Vagina (tissue), 2 donors: ENCODE data around the gene DOCK2. TPM values are rescaled to one million over a fixed set of nuclear protein-coding genes. Genes with fewer than 3 reads are reported as not detected.

Experiments used
- DNase-seq, 2 donors: peaks; one replicate each; pipeline ENCODE4 v3.0.0-alpha.2; 2017; ENCODE audit errors: extremely low spot score in 2 of 2
- H3K27ac ChIP-seq: fragments of 200-600 bp; sonication (generic); one replicate; pipeline ENCODE4 v1.5.1; 2019
- H3K27me3 ChIP-seq: fragments of 200-600 bp; sonication (generic); one replicate; pipeline ENCODE4 v1.5.1; 2019
- H3K36me3 ChIP-seq, 2 donors: fragments of 200-600 bp; sonication (generic); one replicate each; pipeline ENCODE4 v1.5.1; 2017 to 2019
- H3K4me1 ChIP-seq: fragments of 200-600 bp; sonication (generic); one replicate; pipeline ENCODE4 v1.5.1; 2019
- H3K4me3 ChIP-seq, 2 donors: fragments of 200-600 bp; sonication (generic); 1 replicate in 1 of 2; 2 replicates in 1 of 2; pipeline ENCODE4 v1.5.1; 2016 to 2019
- H3K9me3 ChIP-seq: fragments of 200-600 bp; sonication (generic); one replicate; pipeline ENCODE4 v1.5.1; 2019
- CTCF ChIP-seq, 3 experiments: fragments of 450-650 bp in 2 of 3; fragments of 200-600 bp in 1 of 3; sonication (generic) in 1 of 3; IDR thresholded peaks; one replicate each; pipeline ENCODE4 v1.5.1; 2017 to 2019; ENCODE audit warnings: antibody characterized with exemption in 3 of 3, mild to moderate bottlenecking in 2 of 3, moderate library complexity in 2 of 3
- POLR2A ChIP-seq, 2 donors: fragments of 450-650 bp; IDR thresholded peaks; one replicate each; pipeline ENCODE4 v1.6.1; 2017; ENCODE audit warnings: antibody characterized with exemption in 2 of 2, mild to moderate bottlenecking in 2 of 2, moderate library complexity in 2 of 2
- POLR2AphosphoS5 ChIP-seq, 2 donors: sonication (generic); formaldehyde crosslinking; IDR thresholded peaks; one replicate each; pipeline ENCODE4 v1.9.0; 2017; ENCODE audit warnings: antibody characterized with exemption in 2 of 2, mild to moderate bottlenecking in 2 of 2, low read depth in 1 of 2; ENCODE audit not compliant: insufficient read depth in 1 of 2
- intact Hi-C: fragments of 100-400 bp; cut with DNase I; formaldehyde crosslinking; loops from one replicate; pipeline ENCODE4 v1.15.1; 2023
- total RNA-seq: library from RNA; depleted of rRNA; stranded (reverse); fragments of >200 nt; gene quantifications from one replicate; pipeline ENCODE4 v1.2.3, GENCODE V29; 2016

Gene DOCK2
- total RNA-seq, 1 donor from 2014 or later: 18.2 TPM

- Histone ChIP-seq H3K36me3 (no peaks in the 10 kb centered on the region), H3K4me3 (no peak overlapping the region), H3K27ac (no peak overlapping the region), H3K4me1 (no peaks in the 10 kb centered on the region), H3K9me3 (no peaks in the 10 kb centered on the region), H3K27me3 (no peaks in the 10 kb centered on the region)
- intact Hi-C loops: no loop called here
- TF ChIP-seq POLR2A (IDR thresholded peaks at IDR 0.05) (no peak), CTCF (IDR thresholded peaks at IDR 0.05) (no peak), POLR2AphosphoS5 (IDR thresholded peaks at IDR 0.05; ENCODE audit: insufficient read depth in 1 of 2, low read depth in 1 of 2) (no peak)
- no peak for DNase-seq
Measured at GRCh38 chr5:169770109-169770508, 133.0 kb downstream of the DOCK2 start.

GRCh38 chr5:169772256-169772655 is 135.2 kb downstream of the DOCK2 start:
- no peak for DNase-seq
- no peak overlapping the region for H3K27ac ChIP-seq
- no peak overlapping the region for H3K4me3 ChIP-seq
- no peaks in the 10 kb centered on the region for H3K36me3 ChIP-seq
- no peaks in the 10 kb centered on the region for H3K9me3 ChIP-seq
- intact Hi-C loops: no loop called here
- no peaks in the 10 kb centered on the region for H3K4me1 ChIP-seq
- TF ChIP-seq CTCF (IDR thresholded peaks at IDR 0.05) (no peak), POLR2AphosphoS5 (IDR thresholded peaks at IDR 0.05; ENCODE audit: insufficient read depth in 1 of 2, low read depth in 1 of 2) (no peak), POLR2A (IDR thresholded peaks at IDR 0.05) (no peak)
- H3K27me3 ChIP-seq: no peaks in the 10 kb centered on the region

- no peak overlapping the region for H3K27ac ChIP-seq
- H3K4me1 ChIP-seq: no peaks in the 10 kb centered on the region
- TF ChIP-seq POLR2A (IDR thresholded peaks at IDR 0.05): no peak
- TF ChIP-seq POLR2AphosphoS5 (IDR thresholded peaks at IDR 0.05; ENCODE audit: insufficient read depth in 1 of 2, low read depth in 1 of 2): no peak
- no peak for TF ChIP-seq CTCF (IDR thresholded peaks at IDR 0.05)
- intact Hi-C loops: no loop called here
- no peaks in the 10 kb centered on the region for H3K27me3 ChIP-seq
- DNase-seq: no peak
- no peaks in the 10 kb centered on the region for H3K36me3 ChIP-seq
- H3K9me3 ChIP-seq: no peaks in the 10 kb centered on the region
- no peak overlapping the region for H3K4me3 ChIP-seq
Measured at GRCh38 chr5:169772688-169773087, 135.6 kb downstream of the DOCK2 start.

- Histone ChIP-seq H3K27me3 (no peaks in the 10 kb centered on the region), H3K9me3 (no peaks in the 10 kb centered on the region), H3K4me1 (no peaks in the 10 kb centered on the region), H3K27ac (no peak overlapping the region), H3K36me3 (no peaks in the 10 kb centered on the region), H3K4me3 (no peak overlapping the region)
- intact Hi-C loops: no loop called here
- DNase-seq: no peak
- TF ChIP-seq POLR2AphosphoS5 (IDR thresholded peaks at IDR 0.05; ENCODE audit: insufficient read depth in 1 of 2, low read depth in 1 of 2) (no peak), CTCF (IDR thresholded peaks at IDR 0.05) (no peak), POLR2A (IDR thresholded peaks at IDR 0.05) (no peak)
Measured at GRCh38 chr5:169777159-169777558, 140.1 kb downstream of the DOCK2 start.

- Histone ChIP-seq H3K4me1 (no peaks in the 10 kb centered on the region), H3K36me3 (no peaks in the 10 kb centered on the region), H3K27ac (no peak overlapping the region), H3K9me3 (no peaks in the 10 kb centered on the region), H3K27me3 (no peaks in the 10 kb centered on the region), H3K4me3 (no peak overlapping the region)
- no peak for DNase-seq
- TF ChIP-seq POLR2A (IDR thresholded peaks at IDR 0.05) (no peak), POLR2AphosphoS5 (IDR thresholded peaks at IDR 0.05; ENCODE audit: insufficient read depth in 1 of 2, low read depth in 1 of 2) (no peak), CTCF (IDR thresholded peaks at IDR 0.05) (no peak)
- intact Hi-C loops: no loop called here
Measured at GRCh38 chr5:169778622-169779596, 141.8 kb downstream of the DOCK2 start.
